HepG2 (cell line): ENCODE data around the gene PRXL2B. TPM values are rescaled to one million over a fixed set of nuclear protein-coding genes. Genes with fewer than 3 reads are reported as not detected.
A peak's percentile ranks its signal among the peaks of the same experiment; 100 is the strongest.

Experiments
- BORCS8-MEF2B ChIP-seq: sonication (generic); formaldehyde crosslinking; IDR thresholded peaks from 2 replicates; pipeline ENCODE4 v1.8.0; 2022; ENCODE audit warnings: mild to moderate bottlenecking, missing genetic modification reagents
- CCDC6 ChIP-seq: sonication (generic); formaldehyde crosslinking; IDR thresholded peaks from 2 replicates; pipeline ENCODE4 v1.8.1; 2022; ENCODE audit warnings: mild to moderate bottlenecking, missing genetic modification reagents, moderate library complexity
- CEBPB ChIP-seq: IDR thresholded peaks from 2 replicates; pipeline ENCODE4 v1.6.1; 2011; ENCODE audit warnings: low read depth, low read length, improper control_type of control experiment, borderline replicate concordance
- E2F1 ChIP-seq: sonication (generic); formaldehyde crosslinking; IDR thresholded peaks from 2 replicates; pipeline ENCODE4 v1.5.0; 2020; ENCODE audit warnings: missing genetic modification reagents
- ELF3 ChIP-seq: IDR thresholded peaks from 2 replicates; pipeline ENCODE4 v1.6.1; 2016; ENCODE audit warnings: missing genetic modification reagents, missing compliant biosample characterization
- FOXC1 ChIP-seq: sonication (generic); formaldehyde crosslinking; IDR thresholded peaks from 2 replicates; pipeline ENCODE4 v1.8.0; 2022; ENCODE audit warnings: mild to moderate bottlenecking, missing genetic modification reagents, borderline replicate concordance
- HDAC2 ChIP-seq: sonication (generic); formaldehyde crosslinking; IDR thresholded peaks from 2 replicates; pipeline ENCODE4 v1.4.0; 2020; ENCODE audit warnings: missing genetic modification reagents
- KLF12 ChIP-seq: sonication (generic); formaldehyde crosslinking; IDR thresholded peaks from 2 replicates; pipeline ENCODE4 v1.4.0; 2020; ENCODE audit warnings: missing genetic modification reagents, borderline replicate concordance
- NFIC ChIP-seq: IDR thresholded peaks from 2 replicates; pipeline ENCODE4 v1.6.1; 2012; ENCODE audit warnings: mild to moderate bottlenecking, low read length, inconsistent platforms
- POLR2G ChIP-seq: fragments of 200-400 bp; formaldehyde crosslinking; IDR thresholded peaks from 2 replicates; pipeline ENCODE4 v1.6.1; 2018; ENCODE audit warnings: mild to moderate bottlenecking, low read depth, low read length, moderate library complexity
- PRMT3 ChIP-seq: sonication (generic); formaldehyde crosslinking; IDR thresholded peaks from 2 replicates; pipeline ENCODE4 v1.8.1; 2022; ENCODE audit warnings: low read depth, mild to moderate bottlenecking, moderate library complexity, missing genetic modification reagents, borderline replicate concordance
- REL ChIP-seq: sonication (generic); formaldehyde crosslinking; conservative IDR thresholded peaks from 2 replicates; pipeline ENCODE4 v1.8.0; 2022; ENCODE audit warnings: mild to moderate bottlenecking, missing genetic modification reagents, moderate library complexity
- TGIF2 ChIP-seq: IDR thresholded peaks from 2 replicates; pipeline ENCODE4 v1.6.1; 2016; ENCODE audit warnings: control low read depth, missing compliant biosample characterization
- ZFP91 ChIP-seq: sonication (generic); formaldehyde crosslinking; IDR thresholded peaks from 2 replicates; pipeline ENCODE4 v1.9.0; 2022; ENCODE audit warnings: missing genetic modification reagents, mild to moderate bottlenecking, borderline replicate concordance
- ZMYM4 ChIP-seq: sonication (generic); formaldehyde crosslinking; IDR thresholded peaks from 2 replicates; pipeline ENCODE4 v1.8.1; 2023; ENCODE audit warnings: mild to moderate bottlenecking, missing genetic modification reagents
- ZNF138 ChIP-seq: sonication (generic); formaldehyde crosslinking; IDR thresholded peaks from 2 replicates; pipeline ENCODE4 v1.5.0; 2020; ENCODE audit warnings: mild to moderate bottlenecking, low read depth, missing genetic modification reagents
- ZNF333 ChIP-seq: sonication (generic); formaldehyde crosslinking; IDR thresholded peaks from 2 replicates; pipeline ENCODE4 v1.4.0; 2020; ENCODE audit warnings: mild to moderate bottlenecking, missing genetic modification reagents, borderline replicate concordance
- ZNF33B ChIP-seq: sonication (generic); formaldehyde crosslinking; IDR thresholded peaks from 2 replicates; pipeline ENCODE4 v1.5.1; 2020; ENCODE audit warnings: mild to moderate bottlenecking, missing genetic modification reagents
- ZNF343 ChIP-seq: sonication (generic); formaldehyde crosslinking; IDR thresholded peaks from 2 replicates; pipeline ENCODE4 v1.4.0; 2020; ENCODE audit warnings: mild to moderate bottlenecking, missing genetic modification reagents
- ZNF605 ChIP-seq: sonication (generic); formaldehyde crosslinking; IDR thresholded peaks from 2 replicates; pipeline ENCODE4 v1.8.0; 2022; ENCODE audit warnings: mild to moderate bottlenecking, missing genetic modification reagents
- ZNF713 ChIP-seq: sonication (generic); formaldehyde crosslinking; IDR thresholded peaks from 2 replicates; pipeline ENCODE4 v1.4.0; 2020; ENCODE audit warnings: mild to moderate bottlenecking, missing genetic modification reagents
- polyA plus RNA-seq, 8 experiments: library from polyadenylated mRNA; depleted of rRNA in 3 of 8; stranded (reverse) in 7 of 8; unstranded in 1 of 8; fragments of >200 nt; fragmentation: Illumina TruSeq in 4 of 8; extraction: Trizol in 4 of 8; gene quantifications; 2 replicates each; pipeline versions ENCODE4 v1.2.1 to v1.2.3, GENCODE V29; 2011 to 2016; ENCODE audit warnings: low read depth in 4 of 8, missing spikeins in 1 of 8, mixed read lengths in 1 of 8; ENCODE audit not compliant: insufficient read depth in 1 of 8
- total RNA-seq, 5 experiments: library from RNA; depleted of rRNA; stranded (reverse); fragments of >200 nt; fragmentation: Illumina TruSeq; extraction: Trizol; gene quantifications; 2 replicates each; pipeline ENCODE4 v1.2.3, GENCODE V29; 2016; ENCODE audit warnings: low read depth in 1 of 5

The PRXL2B gene
- total and polyA plus RNA-seq, 2 of the 13 experiments (the other 11 are each of a cell fraction or from before 2014, with no cell fraction given): 16.8 to 22.1 TPM

- TF ChIP-seq E2F1 (CRISPR knock-in tag): no peak
- no peak for TF ChIP-seq HDAC2 (CRISPR knock-in tag)
- TF ChIP-seq PRMT3 (CRISPR knock-in tag): no peak
- TF ChIP-seq ZNF605 (CRISPR knock-in tag): no peak
- no peak for TF ChIP-seq ZMYM4 (CRISPR knock-in tag)
- TF ChIP-seq TGIF2 (CRISPR knock-in tag): no peak
- no peak for TF ChIP-seq ZNF138 (CRISPR knock-in tag)
- TF ChIP-seq ZNF713 (CRISPR knock-in tag): no peak
- peak; percentile 26; the same call in 1 of the 2 replicates for TF ChIP-seq POLR2G
- TF ChIP-seq ELF3: no peak
- no peak for TF ChIP-seq FOXC1
- no peak for TF ChIP-seq NFIC
- no peak for TF ChIP-seq BORCS8-MEF2B
- no peak for TF ChIP-seq REL
- TF ChIP-seq ZNF333 (CRISPR knock-in tag): no peak
- no peak for TF ChIP-seq CEBPB
- no peak for TF ChIP-seq ZNF343 (CRISPR knock-in tag)
- no peak; the same call in 1 of the 2 replicates for TF ChIP-seq ZFP91 (CRISPR knock-in tag)
- TF ChIP-seq CCDC6 (CRISPR knock-in tag): no peak
- no peak for TF ChIP-seq ZNF33B (CRISPR knock-in tag)
- no peak for TF ChIP-seq KLF12 (CRISPR knock-in tag)
Observed at GRCh38 chr1:2639203-2639602, 52.6 kb downstream of the PRXL2B start (continued).
